Fibroblast of lung (primary cell): ENCODE results near the gene MYO5B.

Experiments used
- EZH2 ChIP-seq: IDR thresholded peaks from 2 replicates; pipeline ENCODE4 v1.5.1; 2012; ENCODE audit warnings: low read length, control low read depth, mild to moderate bottlenecking; ENCODE audit errors: missing control alignments
- TF ChIP-seq, protein P1 (sequence below), 2 donors: IDR thresholded peaks in 1 of 2; conservative IDR thresholded peaks in 1 of 2; 1 replicate in 1 of 2; 2 replicates in 1 of 2; pipeline ENCODE4 v1.5.1; 2011 to 2012; ENCODE audit warnings: low read length in 2 of 2, control low read depth in 1 of 2, inconsistent platforms in 1 of 2, low read depth in 1 of 2, mild to moderate bottlenecking in 1 of 2

DNA sequence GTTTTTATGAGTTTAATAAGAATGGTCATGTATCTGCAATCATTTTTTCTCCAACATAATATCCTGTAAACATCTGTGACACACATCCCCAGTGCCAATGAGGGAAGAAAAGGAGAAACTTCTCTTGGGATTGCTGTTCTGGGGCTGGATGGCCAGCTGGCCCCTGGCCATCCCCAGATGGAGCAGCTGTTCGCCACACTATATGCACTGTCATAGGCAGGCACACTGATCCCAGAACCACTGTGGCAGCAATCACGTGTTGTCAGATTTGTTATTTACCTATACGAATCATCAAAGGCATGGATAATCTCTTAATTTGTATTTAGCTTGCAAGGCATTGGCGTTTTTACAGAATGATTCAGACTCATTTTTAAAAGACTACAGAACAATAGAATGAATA is 214.1 kb downstream of the MYO5B start:
- TF ChIP-seq, protein P1, sequence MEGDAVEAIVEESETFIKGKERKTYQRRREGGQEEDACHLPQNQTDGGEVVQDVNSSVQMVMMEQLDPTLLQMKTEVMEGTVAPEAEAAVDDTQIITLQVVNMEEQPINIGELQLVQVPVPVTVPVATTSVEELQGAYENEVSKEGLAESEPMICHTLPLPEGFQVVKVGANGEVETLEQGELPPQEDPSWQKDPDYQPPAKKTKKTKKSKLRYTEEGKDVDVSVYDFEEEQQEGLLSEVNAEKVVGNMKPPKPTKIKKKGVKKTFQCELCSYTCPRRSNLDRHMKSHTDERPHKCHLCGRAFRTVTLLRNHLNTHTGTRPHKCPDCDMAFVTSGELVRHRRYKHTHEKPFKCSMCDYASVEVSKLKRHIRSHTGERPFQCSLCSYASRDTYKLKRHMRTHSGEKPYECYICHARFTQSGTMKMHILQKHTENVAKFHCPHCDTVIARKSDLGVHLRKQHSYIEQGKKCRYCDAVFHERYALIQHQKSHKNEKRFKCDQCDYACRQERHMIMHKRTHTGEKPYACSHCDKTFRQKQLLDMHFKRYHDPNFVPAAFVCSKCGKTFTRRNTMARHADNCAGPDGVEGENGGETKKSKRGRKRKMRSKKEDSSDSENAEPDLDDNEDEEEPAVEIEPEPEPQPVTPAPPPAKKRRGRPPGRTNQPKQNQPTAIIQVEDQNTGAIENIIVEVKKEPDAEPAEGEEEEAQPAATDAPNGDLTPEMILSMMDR (conservative IDR thresholded peaks at IDR 0.05 in 1 of 2, IDR thresholded peaks at IDR 0.05 in 1 of 2; ENCODE audit: low read depth in 1 of 2, low read length in 2 of 2): no peak
- no peak for TF ChIP-seq EZH2
